ENCODE results near the gene OR1G1.
"Not testable (repeated sequence)": the region's sequence is repeated elsewhere in the genome, so short reads cannot be mapped to it uniquely, and the experiment has no call there.

Gene OR1G1

DNA sequence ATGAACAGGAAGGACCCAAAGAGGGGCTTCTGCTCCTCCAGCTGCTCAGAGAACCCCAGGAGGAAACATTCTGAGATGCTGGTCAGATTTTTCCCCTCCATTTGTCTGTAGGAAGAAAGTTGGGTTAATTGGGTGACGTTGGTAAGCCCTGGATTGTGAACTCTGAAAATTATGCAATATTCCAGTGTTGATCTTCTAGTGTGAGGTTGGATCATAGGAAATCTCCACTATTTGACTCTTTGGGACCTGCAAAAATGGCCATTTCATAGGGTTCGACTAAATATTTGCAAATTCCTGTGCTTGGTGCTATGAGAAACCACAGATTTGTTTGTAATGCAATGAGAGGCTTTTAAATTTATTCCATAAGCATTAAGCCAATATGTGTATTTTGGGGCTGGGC lies at the start of gene OR1G1:
Gene OR1G1, minus strand, starts transcription at position 101 of the 400 bp plus-strand sequence. Its CDS starts 0 bp downstream, at position 101.
- DNase-seq (ENCODE audit: low read depth, low spot score), result no peak

DNA sequence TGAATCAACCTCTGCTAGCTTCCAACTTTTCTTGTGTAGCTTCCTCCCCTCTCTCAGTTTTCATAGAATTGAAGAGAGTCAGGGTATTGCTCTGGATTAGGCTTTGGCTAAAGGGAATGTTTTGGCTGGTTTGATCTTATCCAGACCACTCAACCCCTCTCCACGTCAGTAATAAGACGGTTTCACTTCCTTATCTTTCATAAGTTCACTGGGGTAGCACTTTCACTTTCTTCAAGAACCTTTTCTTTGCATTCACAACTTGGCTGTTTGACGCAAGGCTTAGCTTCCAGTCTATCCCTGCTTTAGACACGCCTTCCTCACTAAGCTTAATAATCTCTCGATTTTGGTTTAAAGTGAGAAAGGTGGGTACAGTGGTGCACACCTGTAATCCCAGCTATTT lies 40.2 kb upstream of the OR1G1 start:
- no peak for DNase-seq (ENCODE audit: low read depth, low spot score)

DNA sequence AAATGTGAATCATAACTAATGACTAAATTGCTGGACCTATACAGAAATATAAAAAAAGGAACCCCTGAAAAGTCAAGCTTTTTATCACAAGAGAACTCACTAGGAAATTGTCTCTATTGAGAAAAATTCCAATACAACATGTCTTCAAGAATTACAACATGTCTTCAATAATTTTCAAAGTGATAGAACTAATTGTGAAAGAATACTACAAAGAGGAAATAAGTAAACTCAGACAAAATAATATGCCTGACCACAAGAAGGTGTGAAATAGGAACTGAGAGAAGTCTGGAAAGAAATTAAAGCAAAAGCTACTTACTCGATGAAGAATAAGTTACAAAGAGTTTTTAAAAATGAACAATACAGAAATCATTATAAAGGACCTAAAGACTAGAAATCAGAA lies 29.9 kb upstream of the OR1G1 start:
- DNase-seq (ENCODE audit: low read depth, low spot score), result no peak

DNA sequence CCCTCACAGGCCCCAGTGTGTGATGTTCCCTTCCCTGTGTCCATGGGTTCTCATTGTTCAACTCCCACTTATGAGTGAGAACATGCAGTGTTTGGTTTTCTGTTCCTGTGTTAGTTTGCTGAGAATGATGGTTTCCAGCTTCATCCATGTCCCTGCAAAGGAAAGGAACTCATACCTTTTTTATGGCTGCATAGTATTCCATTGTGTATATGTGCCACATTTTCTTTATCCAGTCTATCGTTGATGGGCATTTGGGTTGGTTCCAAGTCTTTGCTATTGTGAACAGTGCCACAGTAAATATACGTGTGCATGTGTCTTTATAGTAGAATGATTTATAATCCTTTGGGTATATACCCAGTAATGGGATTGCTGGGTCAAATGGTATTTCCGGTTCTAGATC lies 10.1 kb upstream of the OR1G1 start:
- not testable (repeated sequence) for DNase-seq (ENCODE audit: low read depth, low spot score)

GRCh38 chr17:3104322-3104721 lies 23.0 kb downstream of the OR1G1 start, which contains the start of gene OR1D2:
Gene OR1D2, minus strand, starts transcription at chr17:3104422. Its CDS starts 11,426 bp downstream, at chr17:3092996.
- DNase-seq (ENCODE audit: low read depth, low spot score), result no peak

All from brain pericyte (primary cell).